Erythroblast (primary cell): ENCODE measurements around the gene JAG1.

ENCODE experiments used
- GATA1 ChIP-seq: IDR thresholded peaks from 2 replicates; pipeline ENCODE4 v1.6.1; 2011; ENCODE audit warnings: low read depth, mild to moderate bottlenecking, control low read depth, low read length, moderate library complexity
- POLR2A ChIP-seq: IDR thresholded peaks from 2 replicates; pipeline ENCODE4 v1.6.1; 2011; ENCODE audit warnings: mild to moderate bottlenecking, low read length

- TF ChIP-seq POLR2A, result no peak
- TF ChIP-seq GATA1, result no peak
Observed at GRCh38 chr20:10640897-10641296, 32.9 kb downstream of the JAG1 start.
